ENCODE measurements around the gene PHF2.

The PHF2 gene

DNA sequence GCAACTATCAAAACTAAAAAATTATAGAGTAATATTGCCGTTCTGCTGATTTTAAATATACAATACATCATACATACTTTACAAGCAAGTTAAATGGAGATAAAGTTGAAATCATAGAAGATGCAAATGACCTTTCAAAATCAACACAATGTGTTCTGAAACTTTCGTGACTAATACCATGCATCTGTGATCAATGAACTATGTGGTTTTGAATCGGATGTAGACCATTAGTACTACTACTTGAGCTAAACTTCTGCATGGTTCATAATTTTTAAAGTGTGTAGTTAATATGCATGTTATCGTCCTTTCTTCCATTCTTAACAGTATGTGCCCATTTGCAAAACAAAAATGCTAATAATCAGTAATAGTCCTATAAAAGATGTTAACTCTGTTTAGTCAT, 11.3 kb upstream of the PHF2 start:
- TF ChIP-seq, protein P1, sequence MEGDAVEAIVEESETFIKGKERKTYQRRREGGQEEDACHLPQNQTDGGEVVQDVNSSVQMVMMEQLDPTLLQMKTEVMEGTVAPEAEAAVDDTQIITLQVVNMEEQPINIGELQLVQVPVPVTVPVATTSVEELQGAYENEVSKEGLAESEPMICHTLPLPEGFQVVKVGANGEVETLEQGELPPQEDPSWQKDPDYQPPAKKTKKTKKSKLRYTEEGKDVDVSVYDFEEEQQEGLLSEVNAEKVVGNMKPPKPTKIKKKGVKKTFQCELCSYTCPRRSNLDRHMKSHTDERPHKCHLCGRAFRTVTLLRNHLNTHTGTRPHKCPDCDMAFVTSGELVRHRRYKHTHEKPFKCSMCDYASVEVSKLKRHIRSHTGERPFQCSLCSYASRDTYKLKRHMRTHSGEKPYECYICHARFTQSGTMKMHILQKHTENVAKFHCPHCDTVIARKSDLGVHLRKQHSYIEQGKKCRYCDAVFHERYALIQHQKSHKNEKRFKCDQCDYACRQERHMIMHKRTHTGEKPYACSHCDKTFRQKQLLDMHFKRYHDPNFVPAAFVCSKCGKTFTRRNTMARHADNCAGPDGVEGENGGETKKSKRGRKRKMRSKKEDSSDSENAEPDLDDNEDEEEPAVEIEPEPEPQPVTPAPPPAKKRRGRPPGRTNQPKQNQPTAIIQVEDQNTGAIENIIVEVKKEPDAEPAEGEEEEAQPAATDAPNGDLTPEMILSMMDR (IDR thresholded peaks at IDR 0.05; ENCODE audit: low read depth, low read length) = no peak
- H3K4me3 ChIP-seq (ENCODE audit: low read depth, low read length) = no peak overlapping the region
- DNase-seq (ENCODE audit: low read depth, low spot score) = no peak

GRCh38 chr9:93566408-93567270, 9.7 kb upstream of the PHF2 start:
- DNase-seq (ENCODE audit: low read depth, low spot score) = peak; percentile 97
- peak overlapping the region; percentile 57 for H3K4me3 ChIP-seq (ENCODE audit: low read depth, low read length)
- TF ChIP-seq, protein P1 (IDR thresholded peaks at IDR 0.05; ENCODE audit: low read depth, low read length) = peak; percentile 87
- in situ Hi-C loops (cut with HindIII; ENCODE audit: low sequenced_read_pairs) = no loop called here

More for the DNA sequence above, 11.3 kb upstream of the PHF2 start:
- in situ Hi-C loops (cut with HindIII; ENCODE audit: low sequenced_read_pairs) = no loop called here

DNA sequence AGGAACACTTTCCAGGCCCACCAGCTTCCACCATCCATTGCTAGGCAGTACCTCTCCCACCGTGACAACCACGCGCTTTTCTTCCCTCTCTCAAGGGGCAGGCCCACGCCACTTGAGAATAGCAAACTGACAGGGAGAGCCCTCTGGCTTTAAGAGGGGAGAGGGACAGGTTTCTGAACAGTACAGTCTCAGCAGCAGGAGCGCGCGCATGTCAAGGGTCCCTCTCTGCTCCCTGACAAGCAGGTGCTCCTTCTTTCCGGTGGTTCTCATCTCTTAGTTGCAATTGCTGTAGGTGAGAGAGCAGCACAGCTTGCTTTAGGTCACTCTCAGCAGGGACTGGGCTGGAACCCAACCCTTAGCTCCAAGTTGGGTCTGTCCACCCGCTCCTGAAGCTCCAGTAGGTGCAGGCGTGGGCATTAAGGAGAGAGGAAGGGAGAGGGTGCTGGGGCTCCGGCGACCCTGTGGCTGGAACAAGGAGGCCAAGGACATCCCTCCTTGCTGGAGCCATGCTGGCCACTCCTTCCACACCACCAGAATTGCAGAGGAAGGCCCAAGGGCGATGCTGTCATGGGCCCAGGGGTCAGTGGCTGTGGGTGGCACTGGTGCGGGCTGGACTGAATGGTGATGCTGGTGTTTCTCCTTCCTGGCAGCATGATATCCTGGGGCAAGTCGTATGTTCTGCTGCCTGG, 9.0 kb upstream of the PHF2 start:
- TF ChIP-seq, protein P1 (IDR thresholded peaks at IDR 0.05; ENCODE audit: low read depth, low read length) = no peak
- H3K4me3 ChIP-seq (ENCODE audit: low read depth, low read length) = peak overlapping the region; percentile 57
- in situ Hi-C loops (cut with HindIII; ENCODE audit: low sequenced_read_pairs) = no loop called here
- DNase-seq (ENCODE audit: low read depth, low spot score) = no peak

GRCh38 chr9:93568169-93568568, 8.2 kb upstream of the PHF2 start:
- TF ChIP-seq, protein P1 (IDR thresholded peaks at IDR 0.05; ENCODE audit: low read depth, low read length) = no peak
- in situ Hi-C loops (cut with HindIII; ENCODE audit: low sequenced_read_pairs) = no loop called here
- H3K4me3 ChIP-seq (ENCODE audit: low read depth, low read length) = no peak overlapping the region
- DNase-seq (ENCODE audit: low read depth, low spot score) = no peak

DNA sequence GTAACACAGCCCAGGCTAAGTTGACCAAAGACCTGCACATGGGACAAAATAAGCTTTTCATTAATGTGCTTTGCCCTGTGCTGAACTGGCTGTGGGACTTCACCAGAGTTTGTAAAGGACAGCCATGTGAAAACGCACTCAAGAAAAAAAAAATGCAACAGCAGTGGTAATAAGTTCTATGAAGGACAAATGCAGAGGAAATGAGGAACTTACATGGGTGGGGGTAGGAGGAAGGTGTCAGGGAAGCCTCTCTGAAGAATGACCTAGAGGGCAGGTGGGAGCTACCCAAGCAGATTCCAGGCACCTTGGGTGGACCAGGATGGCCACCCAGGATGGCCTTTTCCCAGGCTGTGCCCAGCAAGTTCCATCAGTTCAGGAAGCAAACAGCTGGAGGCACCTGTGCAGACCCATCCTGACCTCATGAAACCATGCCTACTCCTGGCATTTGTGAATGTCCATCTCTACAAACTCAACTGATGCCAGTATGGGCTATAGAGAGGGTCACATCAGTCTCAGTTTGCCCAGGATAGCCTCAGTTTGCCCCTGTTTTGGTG, 6.7 kb upstream of the PHF2 start:
- no peak for DNase-seq (ENCODE audit: low read depth, low spot score)
- H3K4me3 ChIP-seq (ENCODE audit: low read depth, low read length) = no peak overlapping the region
- in situ Hi-C loops (cut with HindIII; ENCODE audit: low sequenced_read_pairs) = no loop called here
- TF ChIP-seq, protein P1 (IDR thresholded peaks at IDR 0.05; ENCODE audit: low read depth, low read length) = no peak

GRCh38 chr9:93572221-93572620, 4.2 kb upstream of the PHF2 start:
- no peak overlapping the region for H3K4me3 ChIP-seq (ENCODE audit: low read depth, low read length)
- in situ Hi-C loops (cut with HindIII; ENCODE audit: low sequenced_read_pairs) = no loop called here
- DNase-seq (ENCODE audit: low read depth, low spot score) = no peak
- TF ChIP-seq, protein P1 (IDR thresholded peaks at IDR 0.05; ENCODE audit: low read depth, low read length) = no peak
